ENCODE measurements around the gene LMNA. TPM values are rescaled to one million over a fixed set of nuclear protein-coding genes. Genes with fewer than 3 reads are reported as not detected.
A peak's percentile ranks its signal among the peaks of the same experiment; 100 is the strongest.

LMNA gene
- total RNA-seq, 2 experiments from 2014 or later: 435 to 455 TPM

DNA sequence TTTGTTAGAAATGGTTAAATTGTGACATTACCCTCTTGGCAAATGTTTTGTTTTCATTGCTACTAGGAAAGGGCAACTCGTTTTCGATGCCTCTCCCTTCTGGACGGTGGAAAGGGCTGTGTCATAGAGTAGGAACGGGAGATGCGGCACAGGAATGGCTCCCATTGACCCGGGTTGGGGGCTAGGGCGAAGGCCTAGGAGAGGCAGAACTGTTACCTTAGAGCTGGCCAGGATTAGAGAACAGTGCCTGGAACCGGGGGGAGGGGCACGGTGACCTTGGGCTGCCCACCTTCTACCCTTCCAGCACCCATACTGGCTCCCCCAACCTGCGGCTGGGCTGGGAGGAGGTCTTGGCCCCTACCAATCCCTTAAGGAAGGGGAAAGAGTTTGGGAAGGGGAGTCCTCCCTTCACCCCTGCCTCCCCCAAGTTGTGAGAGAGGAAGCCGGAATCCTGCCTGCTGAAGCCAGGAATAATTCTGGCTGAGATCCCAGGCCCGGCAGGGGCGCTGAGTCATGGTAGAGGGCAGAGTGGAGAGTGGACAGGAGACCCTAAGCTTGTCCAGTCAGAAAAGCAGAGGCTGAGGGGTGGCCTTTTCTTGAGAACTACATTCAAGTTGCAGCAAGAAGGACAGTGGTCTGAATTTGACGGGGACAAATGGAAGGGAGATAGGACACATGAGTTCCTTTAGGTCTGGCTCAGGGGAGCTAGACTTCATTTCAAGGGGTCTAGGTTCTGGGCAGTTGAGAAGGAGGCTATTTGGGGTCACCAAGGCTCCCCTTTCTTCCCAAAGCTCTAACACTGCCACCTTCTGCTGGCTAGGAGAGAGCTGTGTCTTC lies 8.2 kb downstream of the LMNA start:
- POLR2A ChIA-PET: interaction anchor here (1.1 to 1.4 kb wide), 2 partner anchors 8 to 20 kb away, joined by 3 to 5 read pairs; partner anchors contain the start of gene LMNA
- peak overlapping the region; percentile 77 for H3K27ac Mint-ChIP-seq
- H3K4me1 Mint-ChIP-seq (ENCODE audit: low read depth): peaks cover 58% of the 10 kb centered on the region
- peak overlapping the region; percentile 45 for H3K4me3 Mint-ChIP-seq
- no peaks in the 10 kb centered on the region for H3K9me3 ChIP-seq (ENCODE audit: control insufficient read depth in 1 of 2, insufficient read depth in 1 of 2, low read length in 2 of 2)
- intact Hi-C loops (cut with DNase I, micrococcal nuclease): no loop called here
- TF ChIP-seq CTCF (IDR thresholded peaks at IDR 0.05): no peak
- H3K4me1 ChIP-seq (ENCODE audit: insufficient read depth, low read length): peaks cover 88% of the 10 kb centered on the region
- DNase-seq (peak in 1 of 14 experiments; percentile 27), ATAC-seq (ENCODE audit: poor library complexity) (no peak)
- H3K36me3 Mint-ChIP-seq (ENCODE audit: low read depth): peaks cover 4% of the 10 kb centered on the region
- CTCF ChIA-PET: interaction anchor here (1.0 to 10.7 kb wide), 2 partner anchors 19 to 27 kb away, joined by 4 to 101 read pairs; no protein-coding TSS in a partner anchor
- no peaks in the 10 kb centered on the region for H3K27me3 ChIP-seq (ENCODE audit: control insufficient read depth in 1 of 2, insufficient read depth in 2 of 2, low read length in 2 of 2)
- H3K36me3 ChIP-seq (ENCODE audit: insufficient read depth, low read length): no peaks in the 10 kb centered on the region
- H3K27ac ChIP-seq (ENCODE audit: low read depth in 1 of 2, low read length in 2 of 2): no peak overlapping the region
- peaks cover 11% of the 10 kb centered on the region for H3K27me3 Mint-ChIP-seq
- H3K9me3 Mint-ChIP-seq: no peaks in the 10 kb centered on the region
- no peak overlapping the region for H3K4me3 ChIP-seq (ENCODE audit: low read length)

DNA sequence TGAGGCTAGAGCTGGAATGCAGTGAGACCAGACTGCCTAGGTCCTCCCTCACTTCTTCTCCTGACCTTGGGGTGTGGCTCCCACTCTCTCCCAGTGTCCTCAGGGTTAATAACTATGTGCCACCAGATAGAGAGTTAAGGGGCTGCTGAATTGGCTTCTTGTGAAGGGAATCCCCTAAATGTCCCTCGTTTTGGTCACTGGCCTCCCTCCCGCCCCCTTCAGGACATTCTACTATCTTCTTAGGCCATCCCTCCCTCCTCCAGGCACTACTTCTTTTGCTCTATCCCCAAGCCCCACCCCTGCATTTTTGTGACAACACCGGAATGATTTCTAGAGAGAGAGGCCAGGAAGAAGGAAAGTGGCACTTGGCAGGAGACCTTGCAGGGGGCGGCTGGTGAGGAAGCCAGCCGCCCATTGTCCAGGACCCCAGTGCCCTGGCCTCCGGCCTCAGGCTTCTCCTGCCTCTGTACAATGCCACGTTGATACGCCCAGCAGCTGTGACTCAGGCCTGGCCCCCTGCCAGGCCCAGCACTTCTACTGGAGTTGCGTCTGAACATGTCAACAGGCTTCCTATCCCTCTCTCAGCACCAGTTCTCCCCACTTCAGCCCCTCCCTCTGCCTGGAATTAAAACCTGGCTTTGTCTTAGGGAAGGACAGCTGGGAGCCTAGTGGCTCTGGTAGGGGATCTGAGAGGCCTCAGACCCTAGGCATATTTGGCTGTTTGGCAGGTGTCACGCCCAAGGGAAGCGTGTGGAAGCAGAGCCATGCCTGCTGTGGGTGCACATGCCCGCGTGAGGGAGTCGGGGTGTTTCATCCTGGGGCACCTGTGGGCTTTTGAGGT lies 9.1 kb downstream of the LMNA start:
- POLR2A ChIA-PET: interaction anchor here (1.1 to 1.4 kb wide), 2 partner anchors 9 to 21 kb away, joined by 3 to 5 read pairs; partner anchors contain the start of gene LMNA
- DNase-seq: peak in 13 of 14 experiments; percentile 61 to 89 (median 68)
- Mint-ChIP-seq H3K4me1 (ENCODE audit: low read depth) (peaks cover 60% of the 10 kb centered on the region), H3K27me3 (peaks cover 11% of the 10 kb centered on the region), H3K9me3 (no peaks in the 10 kb centered on the region), H3K27ac (peak overlapping the region; percentile 77), H3K36me3 (ENCODE audit: low read depth) (no peaks in the 10 kb centered on the region), H3K4me3 (peak overlapping the region; percentile 45)
- intact Hi-C loops (cut with DNase I, micrococcal nuclease): no loop called here
- TF ChIP-seq CTCF (IDR thresholded peaks at IDR 0.05): no peak
- CTCF ChIA-PET: interaction anchor here (1.0 to 10.7 kb wide), 2 partner anchors 9 to 27 kb away, joined by 3 to 101 read pairs; partner anchors contain the start of gene LMNA
- Histone ChIP-seq H3K27ac (ENCODE audit: low read depth in 1 of 2, low read length in 2 of 2) (no peak overlapping the region), H3K27me3 (ENCODE audit: control insufficient read depth in 1 of 2, insufficient read depth in 2 of 2, low read length in 2 of 2) (no peaks in the 10 kb centered on the region), H3K4me3 (ENCODE audit: low read length) (no peak overlapping the region), H3K9me3 (ENCODE audit: control insufficient read depth in 1 of 2, insufficient read depth in 1 of 2, low read length in 2 of 2) (no peaks in the 10 kb centered on the region), H3K36me3 (ENCODE audit: insufficient read depth, low read length) (no peaks in the 10 kb centered on the region), H3K4me1 (ENCODE audit: insufficient read depth, low read length) (peaks cover 88% of the 10 kb centered on the region)
- ATAC-seq (ENCODE audit: poor library complexity): peak; percentile 19

Measured in CD4-positive, alpha-beta T cell (primary cell).